Right atrium auricular region (tissue), 2 donors: Measurements from ENCODE around the gene ARL4A. TPM values are rescaled to one million over a fixed set of nuclear protein-coding genes. Genes with fewer than 3 reads are reported as not detected.
A peak's percentile ranks its signal among the peaks of the same experiment; 100 is the strongest.
"Not testable (repeated sequence)": the region's sequence is repeated elsewhere in the genome, so short reads cannot be mapped to it uniquely, and the experiment has no call there.

ENCODE experiments used
- DNase-seq: peaks from one replicate; pipeline ENCODE4 v3.0.0-alpha.2; 2019; ENCODE audit warnings: low spot score
- H3K27ac ChIP-seq, 2 donors: fragments of 200-600 bp; sonication (generic); 1 replicate in 1 of 2; 2 replicates in 1 of 2; pipeline ENCODE4 v1.5.1; 2016 to 2019
- H3K27me3 ChIP-seq, 2 donors: fragments of 200-600 bp; sonication (generic); one replicate each; pipeline versions ENCODE4 v1.5.1 to v1.6.0; 2017 to 2019
- H3K36me3 ChIP-seq: fragments of 200-600 bp; sonication (generic); one replicate; pipeline ENCODE4 v1.5.1; 2016
- H3K4me1 ChIP-seq, 2 donors: fragments of 200-600 bp; sonication (generic); one replicate each; pipeline versions ENCODE4 v1.5.1 to v1.6.0; 2017 to 2019
- H3K4me3 ChIP-seq, 2 donors: fragments of 200-600 bp; sonication (generic); 1 replicate in 1 of 2; 2 replicates in 1 of 2; pipeline ENCODE4 v1.5.1; 2017 to 2019; ENCODE audit warnings: mild to moderate bottlenecking in 1 of 2, moderate library complexity in 1 of 2
- H3K9me3 ChIP-seq, 2 donors: fragments of 200-600 bp; sonication (generic); one replicate each; pipeline ENCODE4 v1.5.1; 2019
- CTCF ChIP-seq, 2 donors: fragments of 200-600 bp; sonication (generic); IDR thresholded peaks; one replicate each; pipeline ENCODE4 v1.5.1; 2019; ENCODE audit warnings: antibody characterized with exemption in 2 of 2
- total RNA-seq, 2 donors: library from RNA; depleted of rRNA; stranded (reverse); fragments of >200 nt; gene quantifications; one replicate each; pipeline ENCODE4 v1.1.0, GENCODE V29; 2016

ARL4A gene
- total RNA-seq, 2 donors from 2014 or later: 13.3 to 25.0 TPM

GRCh38 chr7:12683678-12684585 lies 3.5 kb upstream of the ARL4A start:
- H3K4me3 ChIP-seq: no peak overlapping the region
- H3K27me3 ChIP-seq: no peaks in the 10 kb centered on the region
- peaks cover 0 to 5% of the 10 kb centered on the region in 2 donors for H3K4me1 ChIP-seq
- no peak overlapping the region for H3K27ac ChIP-seq
- no peak for DNase-seq
- no peaks in the 10 kb centered on the region for H3K36me3 ChIP-seq
- H3K9me3 ChIP-seq: no peaks in the 10 kb centered on the region
- TF ChIP-seq CTCF (IDR thresholded peaks at IDR 0.05): peak in 1 of 2 donors; percentile 41

- Histone ChIP-seq H3K4me3 (no peak overlapping the region), H3K36me3 (no peaks in the 10 kb centered on the region), H3K4me1 (peaks cover 0 to 10% of the 10 kb centered on the region in 2 donors), H3K9me3 (no peaks in the 10 kb centered on the region), H3K27me3 (no peaks in the 10 kb centered on the region), H3K27ac (no peak overlapping the region)
- no peak for DNase-seq
- no peak for TF ChIP-seq CTCF (IDR thresholded peaks at IDR 0.05)
Measured at GRCh38 chr7:12684733-12685132, 2.7 kb upstream of the ARL4A start.

GRCh38 chr7:12685550-12685949 lies 1.9 kb upstream of the ARL4A start:
- no peaks in the 10 kb centered on the region for H3K36me3 ChIP-seq
- peak overlapping the region in 1 of 2 donors; percentile 93 for H3K4me3 ChIP-seq
- TF ChIP-seq CTCF (IDR thresholded peaks at IDR 0.05): peak; percentile 17 to 61
- H3K9me3 ChIP-seq: no peaks in the 10 kb centered on the region
- peak overlapping the region in 1 of 2 donors; percentile 87 for H3K27ac ChIP-seq
- H3K4me1 ChIP-seq: peaks cover 0 to 12% of the 10 kb centered on the region in 2 donors
- no peaks in the 10 kb centered on the region for H3K27me3 ChIP-seq
- peak; percentile 64 for DNase-seq

GRCh38 chr7:12686234-12686890 lies 1.1 kb upstream of the ARL4A start:
- peak; percentile 88 to 94 for TF ChIP-seq CTCF (IDR thresholded peaks at IDR 0.05)
- no peaks in the 10 kb centered on the region for H3K9me3 ChIP-seq
- peak overlapping the region; percentile 77 to 93 for H3K4me3 ChIP-seq
- H3K27ac ChIP-seq: peak overlapping the region; percentile 87 to 90
- peaks cover 0 to 16% of the 10 kb centered on the region in 2 donors for H3K4me1 ChIP-seq
- DNase-seq: peak; percentile 94
- no peaks in the 10 kb centered on the region for H3K36me3 ChIP-seq
- no peaks in the 10 kb centered on the region for H3K27me3 ChIP-seq

GRCh38 chr7:12687718-12688171 lies 312 bp downstream of the ARL4A start:
- Histone ChIP-seq H3K9me3 (no peaks in the 10 kb centered on the region), H3K27me3 (no peaks in the 10 kb centered on the region), H3K36me3 (no peaks in the 10 kb centered on the region), H3K4me1 (peaks cover 0 to 16% of the 10 kb centered on the region in 2 donors), H3K27ac (peak overlapping the region; percentile 87 to 90), H3K4me3 (peak overlapping the region; percentile 77 to 93)
- DNase-seq: no peak
- no peak for TF ChIP-seq CTCF (IDR thresholded peaks at IDR 0.05)

GRCh38 chr7:12688485-12689170 lies 1.2 kb downstream of the ARL4A start:
- peaks cover 0 to 16% of the 10 kb centered on the region in 2 donors for H3K4me1 ChIP-seq
- not testable (repeated sequence) for H3K36me3 ChIP-seq, H3K27ac ChIP-seq, H3K27me3 ChIP-seq, H3K9me3 ChIP-seq, DNase-seq
- peak overlapping the region; percentile 77 to 93 for H3K4me3 ChIP-seq
